ENCODE measurements around the gene KAZN. TPM values are rescaled to one million over a fixed set of nuclear protein-coding genes. Genes with fewer than 3 reads are reported as not detected.
"Not testable (repeated sequence)": the region's sequence is repeated elsewhere in the genome, so short reads cannot be mapped to it uniquely, and the experiment has no call there.

KAZN gene
- total RNA-seq, 1 donor from 2014 or later: 3.7 TPM

DNA sequence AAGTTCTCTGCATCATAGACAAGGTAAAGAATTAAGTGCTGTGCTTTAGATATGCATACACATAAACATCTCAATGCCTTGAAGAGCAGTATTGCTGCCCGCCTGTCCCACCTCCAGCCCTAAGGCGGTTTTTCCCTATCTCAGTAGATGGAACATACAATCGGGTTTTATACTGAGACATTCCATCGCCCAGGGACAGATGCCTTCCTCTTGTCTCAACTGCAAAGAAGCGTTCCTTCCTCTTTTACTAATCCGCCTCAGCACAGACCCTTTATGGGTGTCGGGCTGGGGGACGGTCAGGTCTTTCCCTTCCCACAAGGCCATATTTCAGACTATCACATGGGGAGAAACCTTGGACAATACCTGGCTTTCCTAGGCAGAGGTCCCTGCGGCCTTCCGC, 537.1 kb downstream of the KAZN start:
- ATAC-seq (ENCODE audit: poor library complexity); DNase-seq; intact Hi-C loops (cut with DNase I): not testable (repeated sequence)

DNA sequence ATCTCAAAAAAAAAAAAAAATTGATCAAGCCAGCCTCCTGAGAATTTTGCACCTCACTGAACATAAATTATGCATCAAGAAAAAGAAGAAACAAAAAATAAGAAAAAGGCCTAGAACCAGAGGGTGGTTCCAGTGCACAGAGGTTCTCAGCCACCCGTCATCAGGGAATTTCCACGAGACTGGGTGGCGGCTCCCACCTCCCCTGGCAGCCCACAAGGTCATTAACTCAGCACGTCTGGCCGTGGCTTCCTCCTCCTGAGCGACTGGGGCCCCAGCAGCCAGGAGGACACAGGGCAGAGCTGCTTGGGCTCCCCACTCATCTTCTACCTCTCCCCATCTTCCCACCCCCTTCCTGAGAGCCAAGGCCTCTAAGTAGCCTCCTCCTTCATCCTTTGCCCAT, 539.3 kb downstream of the KAZN start:
- intact Hi-C loops (cut with DNase I): no loop called here

DNA sequence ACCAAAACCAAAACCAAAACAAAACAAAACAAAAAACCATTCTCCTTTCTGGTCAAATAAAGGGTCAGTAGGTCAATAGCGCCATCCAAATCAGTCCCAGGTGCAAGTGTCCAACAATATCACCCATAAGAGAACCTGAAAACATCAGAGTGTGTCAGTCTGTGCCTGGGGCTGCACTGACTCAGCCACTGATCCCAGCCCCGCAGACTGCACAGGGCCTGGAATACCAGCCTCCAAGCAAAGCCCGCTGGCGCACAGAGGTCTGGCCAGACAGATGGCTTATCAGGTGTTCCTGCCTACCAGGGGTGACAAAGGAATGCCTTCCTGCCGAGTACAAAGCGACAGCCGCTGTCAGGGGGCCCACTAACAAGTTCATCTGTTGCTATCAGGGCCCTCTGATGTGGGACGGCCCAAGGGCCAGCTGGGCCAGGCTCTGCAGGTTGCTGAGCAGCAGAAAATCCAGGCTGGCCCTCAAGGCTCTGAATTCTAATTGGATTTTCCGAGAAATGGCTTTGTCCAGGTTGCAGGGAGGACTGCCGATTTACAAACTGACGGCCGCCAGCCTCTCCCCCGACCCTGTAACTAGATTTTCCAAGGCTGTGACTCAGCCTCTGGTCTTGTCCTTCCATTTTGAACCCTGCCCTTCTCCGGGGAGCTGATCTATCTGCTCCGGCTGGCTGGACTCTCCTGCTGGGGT, 541.3 kb downstream of the KAZN start:
- DNase-seq (peak; percentile 48), ATAC-seq (ENCODE audit: poor library complexity) (peak; percentile 73)
- intact Hi-C loops (cut with DNase I): no loop called here

More for the DNA sequence above, 539.3 kb downstream of the KAZN start:
- DNase-seq: no peak
- no peak for ATAC-seq (ENCODE audit: poor library complexity)

DNA sequence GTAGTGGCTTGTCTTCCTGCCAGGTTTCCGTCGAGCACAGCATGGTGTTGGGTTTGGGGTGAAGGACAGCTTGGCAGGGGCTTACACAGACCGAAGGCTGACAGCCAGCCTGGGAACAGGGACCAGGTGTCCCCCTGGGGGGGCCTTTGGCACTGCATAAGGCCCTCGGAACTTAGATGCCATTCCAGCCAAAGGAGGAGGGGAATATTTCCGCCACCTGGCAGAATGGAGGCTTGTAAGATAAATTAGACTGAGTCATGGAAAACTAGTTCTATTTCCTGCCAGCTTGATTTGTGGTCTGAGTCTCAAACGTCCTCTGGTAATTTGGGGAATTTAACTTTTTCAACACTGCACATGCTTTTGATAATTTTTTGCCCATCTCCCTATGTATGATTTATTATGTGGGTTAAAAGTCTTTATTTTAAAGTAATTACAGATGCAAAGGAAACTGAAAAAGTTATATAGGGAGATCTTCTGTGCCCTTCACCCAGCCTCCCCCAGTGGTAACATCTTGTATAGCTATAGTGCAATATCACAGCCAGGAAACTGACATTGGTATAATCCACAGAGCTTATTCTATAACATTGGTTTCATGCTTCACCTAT, 543.6 kb downstream of the KAZN start:
- peak; percentile 82 for ATAC-seq (ENCODE audit: poor library complexity)
- intact Hi-C loops (cut with DNase I): no loop called here
- DNase-seq: peak; percentile 52

DNA sequence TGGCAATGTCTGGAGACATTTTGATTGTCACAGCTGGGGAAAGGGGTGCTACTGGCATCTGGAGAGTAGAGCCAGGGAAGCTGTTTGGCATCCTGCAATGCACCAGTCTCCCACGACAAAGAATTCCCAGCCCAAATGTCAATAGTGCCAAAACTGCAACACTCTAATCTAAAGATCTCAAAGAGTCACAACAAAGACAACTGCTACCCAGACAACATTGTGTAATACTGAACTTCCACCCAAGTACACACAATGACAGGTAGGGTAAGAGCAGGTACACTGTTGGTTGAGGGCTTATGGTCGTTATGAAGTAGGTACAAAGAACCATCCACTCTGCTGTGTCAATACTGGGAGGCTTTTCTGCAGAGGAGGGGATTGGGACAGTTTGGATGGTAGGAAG, 546.8 kb downstream of the KAZN start:
- DNase-seq (no peak), ATAC-seq (ENCODE audit: poor library complexity) (no peak)
- intact Hi-C loops (cut with DNase I): no loop called here

DNA sequence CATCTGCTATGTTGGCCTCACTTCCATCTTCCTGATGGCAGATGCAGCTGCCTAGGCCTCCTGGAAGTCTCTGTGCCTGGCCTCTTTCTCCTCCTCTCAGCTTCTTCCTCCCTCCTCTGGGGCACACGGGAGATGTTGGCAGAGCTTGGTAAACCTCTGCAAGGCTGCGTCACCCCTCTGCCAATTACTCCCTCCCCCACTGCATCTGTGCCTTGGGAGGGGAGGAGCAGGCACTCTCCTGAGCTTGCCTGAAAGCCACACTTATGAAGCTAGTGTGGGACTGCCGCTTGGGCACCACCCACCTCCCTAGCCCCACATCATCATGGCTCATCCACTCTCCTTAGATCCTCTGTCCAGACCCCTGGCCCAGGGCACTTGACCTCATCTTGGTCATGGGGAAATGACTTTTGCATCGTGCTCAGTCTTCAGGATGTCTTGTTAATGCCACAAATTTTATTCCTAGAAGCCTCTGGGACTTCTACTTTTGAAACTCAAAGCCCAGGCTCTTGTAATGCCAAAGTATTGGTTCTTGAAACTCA, 547.7 kb downstream of the KAZN start:
- DNase-seq (no peak), ATAC-seq (ENCODE audit: poor library complexity) (no peak)
- intact Hi-C loops (cut with DNase I): no loop called here

DNA sequence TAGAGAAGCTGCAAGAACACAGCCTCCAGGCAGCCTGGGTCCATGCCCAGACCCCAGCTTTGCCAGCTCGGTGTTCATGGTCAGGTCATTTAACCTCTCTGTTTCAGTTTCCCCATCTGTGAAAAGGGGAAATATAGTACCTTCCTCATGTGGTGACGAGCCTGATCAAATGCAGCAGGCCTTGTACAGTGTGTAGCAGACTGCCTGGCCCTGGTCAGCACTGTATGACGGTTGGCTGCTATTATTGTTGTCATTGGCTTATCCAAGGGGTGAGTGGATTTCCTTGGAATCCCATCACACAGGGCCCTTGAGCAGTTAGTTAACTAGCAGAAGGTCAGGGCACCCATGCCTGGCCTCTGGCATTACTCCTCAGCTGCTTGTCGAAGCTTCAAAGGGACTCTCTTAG, 548.5 kb downstream of the KAZN start:
- no peak for ATAC-seq (ENCODE audit: poor library complexity)
- intact Hi-C loops (cut with DNase I): no loop called here

DNA sequence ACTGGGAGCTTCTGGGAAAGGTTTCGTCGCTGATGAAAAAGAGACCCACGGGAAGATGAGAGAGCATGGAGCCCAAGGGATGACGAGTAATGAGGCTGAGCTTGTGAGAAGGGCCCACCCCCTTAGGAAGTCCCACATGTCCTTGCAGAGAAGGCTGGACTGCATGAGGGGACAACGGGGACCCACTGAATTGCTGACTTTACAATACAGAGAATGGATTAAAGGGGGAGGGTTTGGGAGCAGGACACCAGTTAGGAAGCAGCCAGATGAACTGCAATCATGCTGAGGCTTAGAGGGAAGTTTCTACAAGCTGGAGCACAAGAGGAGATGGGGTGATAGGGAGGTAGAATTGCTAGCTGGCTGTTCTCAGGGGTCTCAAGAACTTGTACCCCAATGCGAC, 549.5 kb downstream of the KAZN start:
- DNase-seq: no peak
- no peak for ATAC-seq (ENCODE audit: poor library complexity)
- intact Hi-C loops (cut with DNase I): no loop called here

More for the DNA sequence above, 548.5 kb downstream of the KAZN start:
- DNase-seq: no peak

DNA sequence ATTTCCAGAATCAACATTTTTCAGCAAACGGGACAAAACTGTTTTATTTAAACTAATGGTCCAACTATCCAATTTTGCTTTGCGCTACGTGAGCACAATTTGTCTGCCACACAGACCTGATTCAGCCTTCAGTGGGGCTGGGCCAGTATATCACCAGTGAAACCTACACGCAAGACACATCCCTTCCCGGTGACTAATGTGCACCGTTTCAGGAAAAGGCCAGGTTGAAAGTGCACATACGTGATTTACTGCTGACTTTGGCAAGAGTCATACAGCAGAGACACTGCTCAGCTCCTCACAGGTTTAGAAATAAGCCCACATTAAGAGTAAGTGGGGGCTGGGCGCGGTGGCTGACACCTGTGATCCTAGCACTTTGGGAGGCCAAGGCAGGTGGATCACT, 550.0 kb downstream of the KAZN start:
- DNase-seq (no peak), ATAC-seq (ENCODE audit: poor library complexity) (no peak)
- intact Hi-C loops (cut with DNase I): no loop called here

DNA sequence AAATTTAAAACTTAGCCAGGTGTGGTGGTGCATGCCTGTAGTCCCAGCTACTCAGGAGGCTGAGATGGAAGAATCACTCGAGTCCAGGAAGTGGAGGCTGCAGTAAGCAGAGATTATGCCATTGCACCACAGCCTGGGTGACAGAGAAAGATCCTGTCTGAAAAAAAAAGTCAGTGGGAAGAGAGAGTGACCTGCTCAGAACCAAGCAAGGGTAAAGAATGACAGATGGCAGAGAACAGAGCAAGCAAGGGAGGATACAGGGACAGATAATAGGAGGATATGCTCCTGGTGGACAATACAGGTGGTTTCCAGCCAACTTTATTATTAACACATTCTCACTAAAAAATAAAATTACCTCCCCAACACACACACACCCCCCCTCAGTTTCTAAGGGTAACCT, 550.5 kb downstream of the KAZN start:
- no peak for ATAC-seq (ENCODE audit: poor library complexity)
- no peak for DNase-seq
- intact Hi-C loops (cut with DNase I): no loop called here

DNA sequence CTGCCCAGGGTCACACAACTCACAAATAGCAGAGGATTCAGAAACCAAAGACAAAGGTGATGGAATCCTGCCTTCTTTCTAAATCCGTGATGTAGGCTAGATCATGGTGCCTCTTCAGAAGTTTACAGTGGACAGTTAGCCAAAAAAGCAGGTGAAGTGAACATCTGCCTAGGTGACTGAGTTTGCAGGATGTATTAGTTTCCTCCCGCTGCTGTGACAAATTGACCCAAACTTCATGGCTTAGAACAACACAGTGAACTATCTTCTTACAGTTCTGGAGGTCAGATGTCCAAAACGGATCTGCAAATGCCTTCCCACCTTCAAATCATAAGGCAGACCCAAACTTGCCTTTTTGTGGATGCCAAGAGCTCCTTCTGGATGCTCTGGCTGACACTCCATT, 551.9 kb downstream of the KAZN start:
- intact Hi-C loops (cut with DNase I): loop anchor here (10.0 kb wide), 1 partner anchor 154 kb away; no protein-coding TSS in a partner anchor
- ATAC-seq (ENCODE audit: poor library complexity): no peak

DNA sequence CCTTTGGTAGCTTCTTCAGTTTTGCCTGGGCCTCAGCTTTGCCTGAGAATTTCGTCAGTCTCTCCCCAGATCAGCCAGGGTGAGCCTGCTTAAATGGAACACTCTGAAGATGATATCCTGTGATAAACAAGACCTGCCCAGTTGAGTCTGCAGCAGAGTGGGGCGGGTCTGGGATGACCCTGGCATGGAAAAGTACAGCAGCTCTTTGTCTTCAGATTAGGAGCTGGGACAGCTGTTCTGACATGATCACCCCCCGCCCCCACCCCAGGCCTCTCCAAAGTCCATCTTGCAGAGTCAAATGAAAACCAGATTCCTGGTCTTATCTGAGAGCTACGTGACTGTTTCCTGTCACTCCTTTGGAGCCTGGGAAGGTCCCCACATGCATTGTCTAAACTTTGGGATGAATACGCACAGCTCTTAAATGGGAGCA, 552.9 kb downstream of the KAZN start:
- intact Hi-C loops (cut with DNase I): loop anchor here (10.0 kb wide), 1 partner anchor 153 kb away; no protein-coding TSS in a partner anchor
- no peak for DNase-seq
- no peak for ATAC-seq (ENCODE audit: poor library complexity)

More for the DNA sequence above, 551.9 kb downstream of the KAZN start:
- DNase-seq: no peak

DNA sequence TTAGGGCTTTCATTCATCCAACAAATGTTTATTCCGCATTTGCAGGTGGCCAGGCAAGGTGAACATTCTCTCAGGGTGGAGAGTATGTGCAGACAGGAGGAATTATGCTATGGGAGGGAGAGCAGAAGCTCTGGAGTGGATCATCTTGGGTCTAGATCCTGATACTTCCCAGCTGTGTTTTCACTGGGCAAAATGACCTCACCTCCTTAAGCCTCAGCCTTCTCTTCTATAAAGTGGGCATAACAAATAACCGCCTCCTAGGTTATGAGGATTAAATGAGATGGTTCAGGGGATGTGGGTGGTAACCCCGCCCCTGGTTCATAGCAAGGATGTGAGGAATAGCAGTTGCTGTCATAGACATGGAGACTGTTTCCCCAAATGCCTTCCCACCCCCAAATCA, 553.4 kb downstream of the KAZN start:
- ATAC-seq (ENCODE audit: poor library complexity): no peak
- no peak for DNase-seq
- intact Hi-C loops (cut with DNase I): loop anchor here (2.0 to 10.0 kb wide), 2 partner anchors 123 to 153 kb away; no protein-coding TSS in a partner anchor

DNA sequence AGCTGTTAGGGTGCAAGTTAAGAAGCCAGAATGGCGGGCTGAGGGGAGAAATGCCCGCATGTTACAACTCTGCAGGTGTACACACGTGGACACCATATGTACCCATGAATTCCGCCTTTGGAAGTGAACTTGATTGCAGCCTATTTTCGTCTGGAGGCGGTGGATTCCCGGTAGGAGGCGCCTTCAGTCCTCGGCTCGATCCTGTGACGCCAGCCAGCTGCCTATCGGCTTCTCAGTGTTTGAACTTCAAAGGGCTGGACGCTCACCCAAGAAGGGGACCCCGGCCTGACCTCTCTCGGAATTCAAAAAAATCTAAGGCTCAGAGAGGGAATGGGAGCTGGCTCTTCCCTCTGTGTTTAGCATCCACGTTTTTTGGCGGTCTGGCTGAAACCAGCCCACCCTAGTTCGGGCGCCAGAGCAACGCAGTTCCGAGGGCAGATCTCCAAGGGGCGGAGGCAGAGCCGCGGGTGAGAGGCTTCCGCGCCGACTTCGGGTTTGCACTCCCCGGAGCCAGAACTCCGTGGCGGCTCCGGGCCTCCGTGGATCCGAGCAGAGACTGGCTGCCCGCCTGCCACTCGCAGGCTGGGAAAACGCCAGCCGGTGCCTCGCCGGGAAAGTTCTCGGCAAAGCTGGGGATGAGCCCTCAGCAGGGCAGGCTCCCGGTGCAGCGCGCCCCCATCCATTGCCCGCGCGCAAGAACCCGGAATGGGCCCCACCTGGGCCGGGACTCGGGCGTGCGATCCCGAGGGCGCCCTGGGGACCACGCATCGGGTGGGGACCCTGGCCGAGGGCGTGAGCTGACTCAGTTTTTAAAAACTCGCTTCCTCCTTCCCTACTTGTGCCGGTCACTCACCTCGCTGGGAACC, 554.1 kb downstream of the KAZN start:
- ATAC-seq (ENCODE audit: poor library complexity) (peak; percentile 69), DNase-seq (peak; percentile 87)
- intact Hi-C loops (cut with DNase I): loop anchor here (2.0 to 10.0 kb wide), 2 partner anchors 122 to 152 kb away; no protein-coding TSS in a partner anchor

DNA sequence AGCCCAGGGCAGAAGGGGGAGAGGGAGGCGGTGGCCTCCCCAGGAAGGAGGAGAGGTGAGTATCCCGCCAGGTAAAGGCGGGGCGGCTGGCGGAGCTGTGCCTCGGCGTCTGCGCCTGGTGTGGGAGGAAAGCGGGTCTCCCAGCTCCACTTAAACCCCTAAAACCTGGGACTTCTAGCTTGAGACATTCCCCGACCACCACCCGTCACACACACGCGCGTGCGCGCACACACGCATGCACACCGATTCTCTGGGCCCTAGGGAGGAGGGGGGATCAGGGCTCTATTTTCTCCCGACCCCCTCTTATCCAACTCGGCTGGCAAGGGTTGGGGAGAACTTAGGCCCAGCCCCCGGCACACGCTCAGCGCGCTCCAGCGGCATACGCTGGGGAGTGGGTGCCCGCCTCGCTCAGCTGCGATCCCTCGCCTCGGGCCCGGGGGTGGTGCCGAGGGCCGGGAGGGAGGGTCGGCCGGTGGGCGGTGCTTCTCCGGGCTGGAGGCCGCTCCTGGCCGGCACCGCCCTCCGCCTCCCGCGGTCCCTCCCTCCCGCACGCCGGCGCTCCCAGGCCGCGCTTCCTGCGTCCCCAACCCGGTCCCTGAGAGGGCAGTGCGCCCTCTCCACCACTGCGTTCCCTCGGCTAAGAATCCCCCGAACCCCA, 554.8 kb downstream of the KAZN start, which contains the start of gene TMEM51:
TSS of gene TMEM51 (plus strand) at position 564 of the 658 bp plus-strand sequence. CDS start 61,341 bp downstream, outside the sequence.
- DNase-seq (peak; percentile 83), ATAC-seq (ENCODE audit: poor library complexity) (peak; percentile 87)
- intact Hi-C loops (cut with DNase I): loop anchor here (2.0 to 10.0 kb wide), 2 partner anchors 121 to 151 kb away; no protein-coding TSS in a partner anchor

DNA sequence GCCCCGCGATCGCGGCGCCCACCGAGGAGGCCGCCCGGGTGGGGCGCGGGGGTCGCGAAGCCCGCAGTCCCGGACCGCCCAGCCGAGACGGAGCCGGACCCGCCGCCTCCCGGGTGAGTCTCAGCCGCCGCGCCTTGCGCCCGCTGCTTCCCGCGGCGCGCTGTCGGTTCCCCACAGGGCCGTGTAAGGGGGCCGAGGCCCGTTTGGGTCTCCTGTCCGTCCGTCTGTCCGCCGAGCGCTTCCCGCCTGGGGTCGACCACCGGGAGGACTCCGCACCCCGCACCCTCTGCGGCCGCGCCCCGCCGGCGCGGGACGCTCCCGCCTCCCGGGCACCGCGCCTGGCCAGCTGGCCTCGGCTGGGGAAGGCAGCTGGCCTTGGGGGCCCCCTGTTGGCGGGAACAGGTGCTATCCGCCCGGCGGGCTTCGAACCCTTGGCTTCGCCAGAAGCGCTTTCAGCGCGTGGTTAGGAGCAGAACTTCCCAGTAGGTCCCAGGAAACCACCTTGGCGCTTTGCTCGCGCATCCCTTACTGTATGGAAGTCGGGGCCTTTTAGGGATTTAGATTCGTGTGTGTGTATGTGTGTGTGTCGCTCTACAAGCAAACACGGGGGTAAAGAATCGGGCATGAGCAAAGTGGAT, 555.5 kb downstream of the KAZN start:
- ATAC-seq (ENCODE audit: poor library complexity) (peak; percentile 69), DNase-seq (peak; percentile 76)
- intact Hi-C loops (cut with DNase I): loop anchor here (2.0 to 10.0 kb wide), 2 partner anchors 121 to 151 kb away; no protein-coding TSS in a partner anchor

DNA sequence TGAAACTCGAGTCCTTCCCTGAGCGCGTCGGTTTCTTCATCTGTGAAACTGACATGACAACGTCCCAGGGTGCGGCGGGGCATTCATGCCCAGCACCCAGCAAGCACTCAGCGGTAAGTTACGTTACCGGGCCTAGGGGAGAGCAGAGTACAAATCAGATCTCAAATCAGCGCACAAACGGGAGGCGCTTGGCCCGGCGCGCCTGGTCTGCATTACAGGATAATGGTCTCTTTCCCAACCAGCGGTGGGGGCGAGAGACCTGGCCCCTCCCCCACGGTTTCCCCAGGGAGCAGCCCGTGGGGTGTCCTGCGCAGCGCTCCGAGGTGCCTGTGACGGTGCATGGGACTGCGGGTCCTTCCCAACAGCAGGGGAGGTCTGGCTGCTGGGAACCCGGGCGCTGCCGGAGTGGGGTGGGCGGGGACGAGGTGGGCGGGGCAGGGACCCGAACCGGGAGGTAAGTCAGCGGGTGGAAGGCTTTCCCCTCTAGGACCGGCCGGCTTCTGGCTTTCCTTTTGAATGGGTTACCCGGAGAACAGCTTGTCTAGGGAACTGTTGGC, 556.1 kb downstream of the KAZN start:
- DNase-seq: peak; percentile 46
- intact Hi-C loops (cut with DNase I): loop anchor here (10.0 kb wide), 1 partner anchor 150 kb away; no protein-coding TSS in a partner anchor
- no peak for ATAC-seq (ENCODE audit: poor library complexity)
